Activated naive CD4-positive, alpha-beta T cell treated with anti-CD3 and anti-CD28 coated beads, Interleukin-2, amount 50 U/mL, for 24 hours (primary cell): Measurements from ENCODE around the gene UGT2A2.
"Not testable (repeated sequence)": the region's sequence is repeated elsewhere in the genome, so short reads cannot be mapped to it uniquely, and the experiment has no call there.

Experiments
- H3K27ac Mint-ChIP-seq: one replicate; pipeline ENCODE4 v1.8.0; 2021; ENCODE audit warnings: mild to moderate bottlenecking, mixed read lengths
- H3K27me3 Mint-ChIP-seq: one replicate; pipeline ENCODE4 v1.8.0; 2021; ENCODE audit warnings: mixed read lengths
- H3K36me3 Mint-ChIP-seq: one replicate; pipeline ENCODE4 v1.8.0; 2021; ENCODE audit warnings: mixed read lengths
- H3K4me1 Mint-ChIP-seq: one replicate; pipeline ENCODE4 v1.8.0; 2021; ENCODE audit warnings: mixed read lengths
- H3K4me3 Mint-ChIP-seq: one replicate; pipeline ENCODE4 v1.8.0; 2021; ENCODE audit warnings: mild to moderate bottlenecking, mixed read lengths
- H3K9me3 Mint-ChIP-seq: one replicate; pipeline ENCODE4 v1.8.0; 2021; ENCODE audit warnings: mixed read lengths

The UGT2A2 gene

GRCh38 chr4:69639542-69639941 lies at the start of gene UGT2A2:
UGT2A2 (minus strand) TSS chr4:69639642; CDS start chr4:69639640, 2 bp downstream.
- no peaks in the 10 kb centered on the region for H3K4me1 Mint-ChIP-seq
- H3K4me3 Mint-ChIP-seq = no peak within 1 kb of the TSS
- no peak within 1 kb of the TSS for H3K27ac Mint-ChIP-seq
- no peaks in the 10 kb centered on the region for H3K9me3 Mint-ChIP-seq
- no peaks in the 10 kb centered on the region for H3K36me3 Mint-ChIP-seq
- H3K27me3 Mint-ChIP-seq = no peaks in the 10 kb centered on the region

GRCh38 chr4:69684804-69685203 lies 45.4 kb upstream of the UGT2A2 start:
- Mint-ChIP-seq H3K27ac (no peak overlapping the region), H3K4me1 (peaks cover 3% of the 10 kb centered on the region), H3K9me3 (no peaks in the 10 kb centered on the region), H3K4me3 (no peak overlapping the region), H3K36me3 (no peaks in the 10 kb centered on the region), H3K27me3 (no peaks in the 10 kb centered on the region)

GRCh38 chr4:69668680-69669079 lies 29.2 kb upstream of the UGT2A2 start:
- peaks cover 1% of the 10 kb centered on the region for H3K36me3 Mint-ChIP-seq
- H3K27me3 Mint-ChIP-seq = peaks cover 4% of the 10 kb centered on the region
- H3K27ac Mint-ChIP-seq = no peak overlapping the region
- H3K4me3 Mint-ChIP-seq = no peak overlapping the region
- peaks cover 4% of the 10 kb centered on the region for H3K9me3 Mint-ChIP-seq
- peaks cover 10% of the 10 kb centered on the region for H3K4me1 Mint-ChIP-seq

- not testable (repeated sequence) for H3K27me3 Mint-ChIP-seq, H3K4me3 Mint-ChIP-seq, H3K36me3 Mint-ChIP-seq, H3K27ac Mint-ChIP-seq
- Mint-ChIP-seq H3K9me3 (peaks cover 17% of the 10 kb centered on the region), H3K4me1 (peaks cover 35% of the 10 kb centered on the region)
Observed at GRCh38 chr4:69664009-69664408, 24.6 kb upstream of the UGT2A2 start.

- not testable (repeated sequence) for H3K36me3 Mint-ChIP-seq, H3K27ac Mint-ChIP-seq, H3K27me3 Mint-ChIP-seq
- peak overlapping the region; percentile 7 for H3K4me3 Mint-ChIP-seq
- H3K4me1 Mint-ChIP-seq = peaks cover 41% of the 10 kb centered on the region
- H3K9me3 Mint-ChIP-seq = peaks cover 18% of the 10 kb centered on the region
Observed at GRCh38 chr4:69661130-69661803, 21.8 kb upstream of the UGT2A2 start.

GRCh38 chr4:69658133-69658532 lies 18.7 kb upstream of the UGT2A2 start:
- peaks cover 18% of the 10 kb centered on the region for H3K9me3 Mint-ChIP-seq
- H3K27ac Mint-ChIP-seq = no peak overlapping the region
- peaks cover 8% of the 10 kb centered on the region for H3K36me3 Mint-ChIP-seq
- no peaks in the 10 kb centered on the region for H3K27me3 Mint-ChIP-seq
- peaks cover 37% of the 10 kb centered on the region for H3K4me1 Mint-ChIP-seq
- H3K4me3 Mint-ChIP-seq = no peak overlapping the region

GRCh38 chr4:69656653-69657158 lies 17.3 kb upstream of the UGT2A2 start:
- Mint-ChIP-seq H3K9me3 (peaks cover 13% of the 10 kb centered on the region), H3K4me1 (peaks cover 33% of the 10 kb centered on the region), H3K36me3 (peaks cover 4% of the 10 kb centered on the region), H3K27ac (no peak overlapping the region), H3K4me3 (no peak overlapping the region), H3K27me3 (no peaks in the 10 kb centered on the region)

- Mint-ChIP-seq H3K27ac (no peak within 1 kb of the TSS), H3K9me3 (no peaks in the 10 kb centered on the region), H3K36me3 (no peaks in the 10 kb centered on the region), H3K4me3 (no peak within 1 kb of the TSS), H3K4me1 (no peaks in the 10 kb centered on the region), H3K27me3 (no peaks in the 10 kb centered on the region)
Observed at GRCh38 chr4:69653147-69653546, 13.7 kb upstream of the UGT2A2 start, which contains the start of gene UGT2A1. UGT2A1 (minus strand) TSS chr4:69653247; CDS start chr4:69647644, 5,603 bp downstream.

GRCh38 chr4:69650872-69651271 lies 11.4 kb upstream of the UGT2A2 start:
- no peaks in the 10 kb centered on the region for H3K9me3 Mint-ChIP-seq
- no peaks in the 10 kb centered on the region for H3K36me3 Mint-ChIP-seq
- H3K4me1 Mint-ChIP-seq = no peaks in the 10 kb centered on the region
- no peak overlapping the region for H3K27ac Mint-ChIP-seq
- H3K4me3 Mint-ChIP-seq = no peak overlapping the region
- H3K27me3 Mint-ChIP-seq = no peaks in the 10 kb centered on the region

- no peak overlapping the region for H3K27ac Mint-ChIP-seq
- H3K4me1 Mint-ChIP-seq = no peaks in the 10 kb centered on the region
- H3K36me3 Mint-ChIP-seq = no peaks in the 10 kb centered on the region
- no peaks in the 10 kb centered on the region for H3K9me3 Mint-ChIP-seq
- no peak overlapping the region for H3K4me3 Mint-ChIP-seq
- H3K27me3 Mint-ChIP-seq = no peaks in the 10 kb centered on the region
Observed at GRCh38 chr4:69649629-69650028, 10.2 kb upstream of the UGT2A2 start.

GRCh38 chr4:69649207-69649606 lies 9.8 kb upstream of the UGT2A2 start:
- Mint-ChIP-seq H3K27me3 (no peaks in the 10 kb centered on the region), H3K4me1 (no peaks in the 10 kb centered on the region), H3K9me3 (no peaks in the 10 kb centered on the region), H3K27ac (no peak overlapping the region), H3K4me3 (no peak overlapping the region), H3K36me3 (no peaks in the 10 kb centered on the region)

- no peaks in the 10 kb centered on the region for H3K36me3 Mint-ChIP-seq
- H3K27ac Mint-ChIP-seq = no peak overlapping the region
- no peaks in the 10 kb centered on the region for H3K27me3 Mint-ChIP-seq
- no peaks in the 10 kb centered on the region for H3K4me1 Mint-ChIP-seq
- no peaks in the 10 kb centered on the region for H3K9me3 Mint-ChIP-seq
- no peak overlapping the region for H3K4me3 Mint-ChIP-seq
Observed at GRCh38 chr4:69642961-69643360, 3.5 kb upstream of the UGT2A2 start.

- no peaks in the 10 kb centered on the region for H3K9me3 Mint-ChIP-seq
- no peaks in the 10 kb centered on the region for H3K4me1 Mint-ChIP-seq
- H3K27me3 Mint-ChIP-seq = no peaks in the 10 kb centered on the region
- no peaks in the 10 kb centered on the region for H3K36me3 Mint-ChIP-seq
- H3K27ac Mint-ChIP-seq = no peak overlapping the region
- H3K4me3 Mint-ChIP-seq = no peak overlapping the region
Observed at GRCh38 chr4:69640289-69640688, 847 bp upstream of the UGT2A2 start.

GRCh38 chr4:69617083-69617694 lies 22.3 kb downstream of the UGT2A2 start:
- Mint-ChIP-seq H3K27me3 (no peaks in the 10 kb centered on the region), H3K4me3 (no peak overlapping the region), H3K36me3 (no peaks in the 10 kb centered on the region), H3K9me3 (no peaks in the 10 kb centered on the region), H3K27ac (no peak overlapping the region), H3K4me1 (no peaks in the 10 kb centered on the region)

- H3K9me3 Mint-ChIP-seq = no peaks in the 10 kb centered on the region
- H3K36me3 Mint-ChIP-seq = no peaks in the 10 kb centered on the region
- H3K4me1 Mint-ChIP-seq = no peaks in the 10 kb centered on the region
- no peaks in the 10 kb centered on the region for H3K27me3 Mint-ChIP-seq
- H3K27ac Mint-ChIP-seq = no peak overlapping the region
- no peak overlapping the region for H3K4me3 Mint-ChIP-seq
Observed at GRCh38 chr4:69610484-69610883, 29.0 kb downstream of the UGT2A2 start.

- Mint-ChIP-seq H3K4me3 (no peak overlapping the region), H3K9me3 (no peaks in the 10 kb centered on the region), H3K27me3 (no peaks in the 10 kb centered on the region), H3K36me3 (no peaks in the 10 kb centered on the region), H3K4me1 (no peaks in the 10 kb centered on the region), H3K27ac (no peak overlapping the region)
Observed at GRCh38 chr4:69601065-69601464, 38.4 kb downstream of the UGT2A2 start.
